Vagina (tissue), 2 donors: ENCODE data around the gene SLC6A6. TPM values are rescaled to one million over a fixed set of nuclear protein-coding genes. Genes with fewer than 3 reads are reported as not detected.

Experiments used
- DNase-seq, 2 donors: peaks; one replicate each; pipeline ENCODE4 v3.0.0-alpha.2; 2017; ENCODE audit errors: extremely low spot score in 2 of 2
- H3K27ac ChIP-seq: fragments of 200-600 bp; sonication (generic); one replicate; pipeline ENCODE4 v1.5.1; 2019
- H3K27me3 ChIP-seq: fragments of 200-600 bp; sonication (generic); one replicate; pipeline ENCODE4 v1.5.1; 2019
- H3K36me3 ChIP-seq, 2 donors: fragments of 200-600 bp; sonication (generic); one replicate each; pipeline ENCODE4 v1.5.1; 2017 to 2019
- H3K4me1 ChIP-seq: fragments of 200-600 bp; sonication (generic); one replicate; pipeline ENCODE4 v1.5.1; 2019
- H3K4me3 ChIP-seq, 2 donors: fragments of 200-600 bp; sonication (generic); 1 replicate in 1 of 2; 2 replicates in 1 of 2; pipeline ENCODE4 v1.5.1; 2016 to 2019
- H3K9me3 ChIP-seq: fragments of 200-600 bp; sonication (generic); one replicate; pipeline ENCODE4 v1.5.1; 2019
- POLR2A ChIP-seq, 2 donors: fragments of 450-650 bp; IDR thresholded peaks; one replicate each; pipeline ENCODE4 v1.6.1; 2017; ENCODE audit warnings: antibody characterized with exemption in 2 of 2, mild to moderate bottlenecking in 2 of 2, moderate library complexity in 2 of 2
- POLR2AphosphoS5 ChIP-seq, 2 donors: sonication (generic); formaldehyde crosslinking; IDR thresholded peaks; one replicate each; pipeline ENCODE4 v1.9.0; 2017; ENCODE audit warnings: antibody characterized with exemption in 2 of 2, mild to moderate bottlenecking in 2 of 2, low read depth in 1 of 2; ENCODE audit not compliant: insufficient read depth in 1 of 2
- intact Hi-C: fragments of 100-400 bp; cut with DNase I; formaldehyde crosslinking; loops from one replicate; pipeline ENCODE4 v1.15.1; 2023
- total RNA-seq: library from RNA; depleted of rRNA; stranded (reverse); fragments of >200 nt; gene quantifications from one replicate; pipeline ENCODE4 v1.2.3, GENCODE V29; 2016
- TF ChIP-seq, protein P1 (sequence below), 3 experiments: fragments of 450-650 bp in 2 of 3; fragments of 200-600 bp in 1 of 3; sonication (generic) in 1 of 3; IDR thresholded peaks; one replicate each; pipeline ENCODE4 v1.5.1; 2017 to 2019; ENCODE audit warnings: antibody characterized with exemption in 3 of 3, mild to moderate bottlenecking in 2 of 3, moderate library complexity in 2 of 3

SLC6A6 gene
- total RNA-seq, 1 donor from 2014 or later: 30.7 TPM

DNA sequence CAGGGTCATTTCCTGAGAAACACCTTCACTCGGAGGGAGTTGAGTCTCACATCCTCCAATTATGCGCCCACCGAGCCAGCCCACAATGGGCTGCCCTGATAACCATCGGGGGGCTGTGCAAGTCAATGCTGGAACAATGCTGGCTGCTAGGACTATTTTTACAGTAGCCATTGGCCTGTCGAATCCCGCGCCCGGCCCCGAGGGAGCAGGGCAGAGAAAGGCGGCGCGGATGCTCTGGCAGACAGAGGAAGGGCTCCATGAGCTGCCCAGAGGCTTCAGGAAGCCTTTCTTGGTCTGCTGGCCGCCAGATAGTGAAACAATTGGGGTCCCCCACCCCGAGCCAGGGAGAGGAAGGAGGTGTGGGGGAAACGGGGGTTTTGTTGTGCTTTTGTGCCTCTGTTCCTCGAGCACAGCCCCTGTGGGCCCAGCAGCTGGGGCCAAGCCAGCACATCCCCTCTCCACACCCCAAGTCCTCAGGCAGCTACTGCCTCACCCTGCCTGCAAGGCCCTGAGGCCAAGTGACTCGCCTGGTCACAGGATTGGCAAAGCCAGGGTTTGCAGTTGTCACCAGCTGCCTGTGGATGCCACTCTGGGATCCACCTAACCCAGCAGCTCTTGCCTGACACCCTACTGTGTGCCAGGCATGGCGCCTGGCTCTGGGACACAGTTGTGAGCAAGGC, 39.0 kb downstream of the SLC6A6 start:
- intact Hi-C loops: no loop called here
- no peak for DNase-seq
- no peaks in the 10 kb centered on the region for H3K27me3 ChIP-seq
- peaks cover 33% of the 10 kb centered on the region for H3K4me1 ChIP-seq
- H3K4me3 ChIP-seq: no peak overlapping the region
- TF ChIP-seq POLR2A (IDR thresholded peaks at IDR 0.05) (no peak), POLR2AphosphoS5 (IDR thresholded peaks at IDR 0.05; ENCODE audit: insufficient read depth in 1 of 2, low read depth in 1 of 2) (no peak)
- TF ChIP-seq, protein P1, sequence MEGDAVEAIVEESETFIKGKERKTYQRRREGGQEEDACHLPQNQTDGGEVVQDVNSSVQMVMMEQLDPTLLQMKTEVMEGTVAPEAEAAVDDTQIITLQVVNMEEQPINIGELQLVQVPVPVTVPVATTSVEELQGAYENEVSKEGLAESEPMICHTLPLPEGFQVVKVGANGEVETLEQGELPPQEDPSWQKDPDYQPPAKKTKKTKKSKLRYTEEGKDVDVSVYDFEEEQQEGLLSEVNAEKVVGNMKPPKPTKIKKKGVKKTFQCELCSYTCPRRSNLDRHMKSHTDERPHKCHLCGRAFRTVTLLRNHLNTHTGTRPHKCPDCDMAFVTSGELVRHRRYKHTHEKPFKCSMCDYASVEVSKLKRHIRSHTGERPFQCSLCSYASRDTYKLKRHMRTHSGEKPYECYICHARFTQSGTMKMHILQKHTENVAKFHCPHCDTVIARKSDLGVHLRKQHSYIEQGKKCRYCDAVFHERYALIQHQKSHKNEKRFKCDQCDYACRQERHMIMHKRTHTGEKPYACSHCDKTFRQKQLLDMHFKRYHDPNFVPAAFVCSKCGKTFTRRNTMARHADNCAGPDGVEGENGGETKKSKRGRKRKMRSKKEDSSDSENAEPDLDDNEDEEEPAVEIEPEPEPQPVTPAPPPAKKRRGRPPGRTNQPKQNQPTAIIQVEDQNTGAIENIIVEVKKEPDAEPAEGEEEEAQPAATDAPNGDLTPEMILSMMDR (IDR thresholded peaks at IDR 0.05): no peak
- no peaks in the 10 kb centered on the region for H3K9me3 ChIP-seq
- no peak overlapping the region for H3K27ac ChIP-seq
- H3K36me3 ChIP-seq: peaks cover 0 to 10% of the 10 kb centered on the region in 2 donors

DNA sequence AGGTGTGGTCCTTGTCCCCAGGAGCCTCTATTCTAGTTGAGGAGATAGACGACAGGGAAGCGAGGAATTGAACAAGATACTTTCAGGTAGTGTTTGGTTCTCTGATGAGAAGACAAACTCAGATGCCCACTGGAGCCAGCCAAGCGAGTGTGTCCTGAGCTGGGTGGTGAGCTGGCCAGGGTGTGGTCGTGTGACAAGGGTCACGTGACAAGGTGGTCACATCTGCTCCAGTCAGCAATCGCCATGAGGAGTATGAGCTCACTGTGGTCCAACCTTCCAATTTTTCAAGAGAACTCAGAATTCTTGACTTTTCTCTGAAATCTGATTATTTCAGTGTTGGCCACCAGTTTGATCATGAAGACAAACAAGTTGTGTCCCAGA, 39.5 kb downstream of the SLC6A6 start:
- no peak for TF ChIP-seq POLR2AphosphoS5 (IDR thresholded peaks at IDR 0.05; ENCODE audit: insufficient read depth in 1 of 2, low read depth in 1 of 2)
- TF ChIP-seq, protein P1 (IDR thresholded peaks at IDR 0.05): no peak
- no peak for TF ChIP-seq POLR2A (IDR thresholded peaks at IDR 0.05)
- intact Hi-C loops: no loop called here
- no peak for DNase-seq
- Histone ChIP-seq H3K36me3 (peaks cover 0 to 13% of the 10 kb centered on the region in 2 donors), H3K27me3 (no peaks in the 10 kb centered on the region), H3K4me1 (peaks cover 29% of the 10 kb centered on the region), H3K4me3 (no peak overlapping the region), H3K9me3 (no peaks in the 10 kb centered on the region), H3K27ac (no peak overlapping the region)

- no peak for TF ChIP-seq POLR2AphosphoS5 (IDR thresholded peaks at IDR 0.05; ENCODE audit: insufficient read depth in 1 of 2, low read depth in 1 of 2)
- no peak for TF ChIP-seq POLR2A (IDR thresholded peaks at IDR 0.05)
- TF ChIP-seq, protein P1 (IDR thresholded peaks at IDR 0.05): no peak
- no peaks in the 10 kb centered on the region for H3K9me3 ChIP-seq
- no peak for DNase-seq
- no peak overlapping the region for H3K27ac ChIP-seq
- no peaks in the 10 kb centered on the region for H3K27me3 ChIP-seq
- intact Hi-C loops: no loop called here
- peaks cover 27% of the 10 kb centered on the region for H3K4me1 ChIP-seq
- peaks cover 0 to 30% of the 10 kb centered on the region in 2 donors for H3K36me3 ChIP-seq
- H3K4me3 ChIP-seq: no peak overlapping the region
Measured at GRCh38 chr3:14444380-14444779, 42.0 kb downstream of the SLC6A6 start.

DNA sequence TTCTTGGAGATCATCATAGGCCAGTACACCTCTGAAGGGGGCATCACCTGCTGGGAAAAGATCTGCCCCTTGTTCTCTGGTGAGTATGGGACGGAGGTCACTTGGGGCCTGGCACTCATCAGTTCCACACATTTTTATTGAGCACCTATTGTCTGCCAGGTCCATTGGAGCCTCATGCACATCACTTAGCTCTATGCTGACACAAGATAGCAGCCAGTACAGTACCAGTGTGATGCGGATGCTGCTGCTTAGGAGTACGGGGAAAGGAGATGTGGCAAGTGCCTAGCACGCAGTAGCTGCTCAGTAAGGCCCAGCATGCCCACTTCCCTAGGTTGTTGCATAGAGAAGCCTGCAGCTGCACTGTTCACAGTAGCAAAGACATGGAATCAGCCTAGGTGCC, 43.4 kb downstream of the SLC6A6 start:
- Histone ChIP-seq H3K4me3 (no peak overlapping the region), H3K27me3 (no peaks in the 10 kb centered on the region), H3K4me1 (peaks cover 13% of the 10 kb centered on the region), H3K36me3 (peaks cover 0 to 32% of the 10 kb centered on the region in 2 donors), H3K9me3 (no peaks in the 10 kb centered on the region), H3K27ac (no peak overlapping the region)
- no peak for DNase-seq
- intact Hi-C loops: no loop called here
- TF ChIP-seq POLR2A (IDR thresholded peaks at IDR 0.05) (no peak), POLR2AphosphoS5 (IDR thresholded peaks at IDR 0.05; ENCODE audit: insufficient read depth in 1 of 2, low read depth in 1 of 2) (no peak)
- TF ChIP-seq, protein P1 (IDR thresholded peaks at IDR 0.05): no peak

GRCh38 chr3:14446988-14447570, 44.7 kb downstream of the SLC6A6 start:
- Histone ChIP-seq H3K4me1 (peaks cover 9% of the 10 kb centered on the region), H3K4me3 (no peak overlapping the region), H3K27ac (no peak overlapping the region), H3K9me3 (no peaks in the 10 kb centered on the region), H3K27me3 (no peaks in the 10 kb centered on the region), H3K36me3 (peaks cover 0 to 32% of the 10 kb centered on the region in 2 donors)
- TF ChIP-seq, protein P1 (IDR thresholded peaks at IDR 0.05): no peak
- TF ChIP-seq POLR2AphosphoS5 (IDR thresholded peaks at IDR 0.05; ENCODE audit: insufficient read depth in 1 of 2, low read depth in 1 of 2) (no peak), POLR2A (IDR thresholded peaks at IDR 0.05) (no peak)
- intact Hi-C loops: no loop called here
- DNase-seq: no peak
